Neural cell (in vitro differentiated cells): Measurements from ENCODE around the gene BIRC7. TPM values are rescaled to one million over a fixed set of nuclear protein-coding genes. Genes with fewer than 3 reads are reported as not detected.

ENCODE experiments used
- H2AFZ ChIP-seq: fragments of 200-600, 300-800 bp; sonication (generic), shearing (Covaris generic); 2 replicates; pipeline ENCODE4 v1.6.0; 2014; ENCODE audit warnings: low read depth, mild to moderate bottlenecking, antibody characterized with exemption, low read length, moderate library complexity
- H3F3A ChIP-seq: fragments of 200-600 bp; shearing (Covaris generic); 2 replicates; pipeline ENCODE4 v1.6.1; 2016; ENCODE audit warnings: mild to moderate bottlenecking, moderate library complexity, mixed read lengths, antibody characterized with exemption, low read length; ENCODE audit not compliant: insufficient read depth, poor library complexity, severe bottlenecking
- H3K27ac ChIP-seq: fragments of 200-600, 300-800 bp; sonication (generic), shearing (Covaris generic); 2 replicates; pipeline ENCODE4 v1.5.1; 2014; ENCODE audit warnings: mild to moderate bottlenecking, low read length, moderate library complexity
- H3K27me3 ChIP-seq: fragments of 300-800, 200-600 bp; sonication (generic), shearing (Covaris generic); 2 replicates; pipeline ENCODE4 v1.6.0; 2014; ENCODE audit warnings: mild to moderate bottlenecking, low read depth, low read length, moderate library complexity; ENCODE audit not compliant: insufficient read depth
- H3K36me3 ChIP-seq: fragments of 300-800, 200-600 bp; sonication (generic), shearing (Covaris generic); 2 replicates; pipeline ENCODE4 v1.5.1; 2014; ENCODE audit warnings: mild to moderate bottlenecking, antibody characterized with exemption, low read length, moderate library complexity; ENCODE audit not compliant: insufficient read depth
- H3K4me2 ChIP-seq: fragments of 300-800, 200-600 bp; sonication (generic), shearing (Covaris generic); 2 replicates; pipeline ENCODE4 v1.6.0; 2014; ENCODE audit warnings: mild to moderate bottlenecking, low read length
- H3K4me3 ChIP-seq: fragments of 300-800, 200-600 bp; sonication (generic), shearing (Covaris generic); 2 replicates; pipeline ENCODE4 v1.5.1; 2014; ENCODE audit warnings: mild to moderate bottlenecking, low read length, moderate library complexity
- H3K79me2 ChIP-seq: fragments of 200-600 bp; shearing (Covaris generic); replicated peaks from 2 replicates; pipeline ENCODE4 v1.6.0; 2014; ENCODE audit warnings: mild to moderate bottlenecking, low read length, moderate library complexity; ENCODE audit not compliant: insufficient read depth
- H3K9ac ChIP-seq: fragments of 300-800, 200-600 bp; sonication (generic), shearing (Covaris generic); 2 replicates; pipeline ENCODE4 v1.6.1; 2016; ENCODE audit warnings: mild to moderate bottlenecking, low read length, mixed read lengths
- H3K9me2 ChIP-seq: fragments of 200-600 bp; shearing (Covaris generic); 2 replicates; pipeline ENCODE4 v1.6.1; 2016; ENCODE audit warnings: mild to moderate bottlenecking, low read length, mixed read lengths; ENCODE audit not compliant: insufficient read depth
- H3K9me3 ChIP-seq: fragments of 200-600, 300-800 bp; sonication (generic), shearing (Covaris generic); 2 replicates; pipeline ENCODE4 v1.6.1; 2016; ENCODE audit warnings: mild to moderate bottlenecking, mixed run types, low read length, moderate library complexity, mixed read lengths
- H4K20me1 ChIP-seq: fragments of 200-600 bp; shearing (Covaris generic); 2 replicates; pipeline ENCODE4 v1.6.1; 2016; ENCODE audit warnings: mild to moderate bottlenecking, mixed run types; ENCODE audit not compliant: insufficient read depth
- CTCF ChIP-seq: fragments of 450-650 bp; IDR thresholded peaks from 2 replicates; pipeline ENCODE4 v1.5.1; 2014; ENCODE audit warnings: antibody characterized with exemption, mild to moderate bottlenecking, moderate library complexity; ENCODE audit not compliant: poor library complexity, severe bottlenecking
- EP300 ChIP-seq: fragments of 450-650 bp; conservative IDR thresholded peaks from 2 replicates; pipeline ENCODE4 v1.6.1; 2014; ENCODE audit warnings: antibody characterized with exemption, mild to moderate bottlenecking, moderate library complexity; ENCODE audit not compliant: poor library complexity, severe bottlenecking
- EZH2 ChIP-seq: fragments of 200-600, 300-800 bp; shearing (Covaris generic), sonication (generic); IDR thresholded peaks from 2 replicates; pipeline ENCODE4 v1.6.1; 2014; ENCODE audit warnings: antibody characterized with exemption, low read length, borderline replicate concordance, mild to moderate bottlenecking; ENCODE audit not compliant: insufficient read depth, poor library complexity, severe bottlenecking
- MXI1 ChIP-seq: fragments of 450-650 bp; conservative IDR thresholded peaks from 2 replicates; pipeline ENCODE4 v1.6.1; 2014; ENCODE audit warnings: antibody characterized with exemption, mild to moderate bottlenecking; ENCODE audit not compliant: poor library complexity, severe bottlenecking
- POLR2AphosphoS5 ChIP-seq: IDR thresholded peaks from 2 replicates; pipeline ENCODE4 v1.6.1; 2012
- RAD21 ChIP-seq: fragments of 450-650 bp; conservative IDR thresholded peaks from 2 replicates; pipeline ENCODE4 v1.6.1; 2014; ENCODE audit warnings: antibody characterized with exemption, mild to moderate bottlenecking, moderate library complexity
- REST ChIP-seq: IDR thresholded peaks from 2 replicates; pipeline ENCODE4 v1.6.1; 2012; ENCODE audit warnings: borderline replicate concordance
- SMC3 ChIP-seq: fragments of 450-650 bp; conservative IDR thresholded peaks from 2 replicates; pipeline ENCODE4 v1.6.1; 2014; ENCODE audit warnings: antibody characterized with exemption, mild to moderate bottlenecking, moderate library complexity; ENCODE audit not compliant: poor library complexity
- TAF1 ChIP-seq: IDR thresholded peaks from 2 replicates; pipeline ENCODE4 v1.6.1; 2012; ENCODE audit warnings: low read depth
- polyA plus RNA-seq: library from polyadenylated mRNA; depleted of rRNA; stranded (reverse); fragments of >200 nt; gene quantifications from 2 replicates; pipeline ENCODE4 v1.2.3, GENCODE V29; 2014

The BIRC7 gene
- polyA plus RNA-seq, 1 donor from 2014 or later, result not detected

- Histone ChIP-seq H2AFZ (no peak overlapping the region), H3K9ac (no peak overlapping the region), H3K4me3 (no peak overlapping the region), H3F3A (no peaks in the 10 kb centered on the region), H3K9me3 (no peaks in the 10 kb centered on the region), H3K27me3 (no peaks in the 10 kb centered on the region), H3K9me2 (no peaks in the 10 kb centered on the region), H4K20me1 (no peaks in the 10 kb centered on the region), H3K36me3 (no peaks in the 10 kb centered on the region), H3K4me2 (no peak overlapping the region), H3K27ac (no peak overlapping the region), H3K79me2 (no peaks in the 10 kb centered on the region)
- no peak for TF ChIP-seq TAF1
- no peak for TF ChIP-seq REST
- TF ChIP-seq RAD21, result no peak
- TF ChIP-seq SMC3, result no peak
- TF ChIP-seq EZH2, result no peak
- no peak for TF ChIP-seq CTCF
- no peak for TF ChIP-seq EP300
- no peak for TF ChIP-seq POLR2AphosphoS5
Measured at GRCh38 chr20:63191400-63191799, 44.3 kb upstream of the BIRC7 start.

GRCh38 chr20:63192721-63193120 lies 43.0 kb upstream of the BIRC7 start:
- H3K9me2 ChIP-seq, result no peaks in the 10 kb centered on the region
- no peaks in the 10 kb centered on the region for H3F3A ChIP-seq
- no peak for TF ChIP-seq REST
- TF ChIP-seq EP300, result no peak
- TF ChIP-seq RAD21, result no peak
- TF ChIP-seq SMC3, result no peak
- TF ChIP-seq POLR2AphosphoS5, result no peak
- TF ChIP-seq EZH2, result no peak
- TF ChIP-seq MXI1, result no peak
- TF ChIP-seq CTCF, result no peak
- TF ChIP-seq TAF1, result no peak
- H3K9me3 ChIP-seq, result no peaks in the 10 kb centered on the region
- H3K4me2 ChIP-seq, result no peak overlapping the region
- no peaks in the 10 kb centered on the region for H3K79me2 ChIP-seq
- H3K27ac ChIP-seq, result no peak overlapping the region
- H3K4me3 ChIP-seq, result no peak overlapping the region
- H3K36me3 ChIP-seq, result peaks cover 11% of the 10 kb centered on the region
- H4K20me1 ChIP-seq, result no peaks in the 10 kb centered on the region
- no peaks in the 10 kb centered on the region for H3K27me3 ChIP-seq
- H3K9ac ChIP-seq, result no peak overlapping the region
- H2AFZ ChIP-seq, result no peak overlapping the region
